NCI-H82 (cell line): Measurements from ENCODE around the gene AMFR.
A peak's percentile ranks its signal among the peaks of the same experiment; 100 is the strongest.

Source experiments
- DNase-seq: peaks from one replicate; lab custom pipeline; 2025; lab: John Stamatoyannopoulos, UW

AMFR gene

DNA sequence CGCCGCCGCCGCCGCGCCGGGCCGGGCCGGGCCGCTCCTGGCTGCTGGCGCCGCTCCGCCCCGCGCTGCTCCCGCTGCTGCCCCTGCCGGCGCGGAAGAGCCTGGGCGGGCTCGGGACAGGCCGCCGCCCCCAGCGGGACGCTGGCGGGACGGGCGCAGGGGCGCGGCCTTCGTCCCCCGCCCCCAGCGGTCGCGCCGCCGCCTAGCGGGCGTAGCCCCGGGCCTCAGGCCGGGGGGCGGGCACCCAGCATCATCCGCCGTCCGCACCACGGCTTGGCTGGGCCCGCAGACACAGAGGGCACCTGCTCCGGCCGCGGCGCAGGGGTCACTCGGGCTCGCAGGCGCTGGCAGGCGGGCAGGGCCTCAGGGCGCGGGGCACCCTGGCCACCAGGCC, at the start of gene AMFR:
AMFR (minus strand) TSS at position 107 of the 394 bp plus-strand sequence. CDS start 218 bp downstream, outside the sequence.
- peak; percentile 78 for DNase-seq

DNA sequence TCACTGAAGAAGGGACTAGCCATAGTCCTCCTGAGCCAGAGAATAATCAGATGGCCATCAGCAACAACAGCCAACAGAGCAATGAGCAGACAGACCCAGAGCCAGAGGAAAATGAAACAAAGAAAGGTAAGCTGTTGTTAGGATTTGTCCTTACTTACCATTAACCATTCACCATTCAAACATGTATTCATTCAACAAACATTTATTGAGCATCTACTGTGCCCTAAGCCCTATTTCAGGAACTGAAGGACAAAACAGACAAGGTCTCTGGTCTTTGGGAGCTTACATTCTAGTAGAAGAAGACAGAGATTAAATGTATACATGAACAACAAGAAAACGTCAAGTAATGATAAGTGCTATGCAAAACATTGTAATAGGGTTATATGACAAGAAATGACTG, 45.3 kb upstream of the AMFR start:
- no peak for DNase-seq

- no peak for DNase-seq
Observed at GRCh38 chr16:56470232-56470631, 44.9 kb upstream of the AMFR start.

GRCh38 chr16:56469748-56470147, 44.4 kb upstream of the AMFR start:
- no peak for DNase-seq

- no peak for DNase-seq
Observed at GRCh38 chr16:56468800-56469199, 43.5 kb upstream of the AMFR start.

DNA sequence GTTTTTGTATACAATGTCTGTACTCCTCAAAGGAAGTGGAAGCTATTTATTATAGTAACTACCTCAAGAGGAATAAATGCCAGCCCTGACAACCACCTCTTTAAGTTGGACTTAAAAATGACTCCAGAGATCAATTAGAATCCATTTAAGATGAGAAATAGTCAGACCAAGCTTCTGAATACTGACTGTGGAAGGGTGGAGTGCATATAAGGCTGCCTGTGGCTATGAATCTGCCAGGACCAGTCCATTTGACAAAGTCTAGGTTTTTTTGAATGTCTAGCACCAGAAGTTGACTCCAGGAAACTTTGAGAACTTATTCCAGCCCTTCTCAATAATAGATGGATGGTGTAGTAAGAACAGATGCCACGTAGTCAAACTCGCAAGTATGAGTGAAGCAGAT, 41.0 kb upstream of the AMFR start:
- DNase-seq: no peak

GRCh38 chr16:56463153-56463552, 37.8 kb upstream of the AMFR start:
- DNase-seq: no peak

DNA sequence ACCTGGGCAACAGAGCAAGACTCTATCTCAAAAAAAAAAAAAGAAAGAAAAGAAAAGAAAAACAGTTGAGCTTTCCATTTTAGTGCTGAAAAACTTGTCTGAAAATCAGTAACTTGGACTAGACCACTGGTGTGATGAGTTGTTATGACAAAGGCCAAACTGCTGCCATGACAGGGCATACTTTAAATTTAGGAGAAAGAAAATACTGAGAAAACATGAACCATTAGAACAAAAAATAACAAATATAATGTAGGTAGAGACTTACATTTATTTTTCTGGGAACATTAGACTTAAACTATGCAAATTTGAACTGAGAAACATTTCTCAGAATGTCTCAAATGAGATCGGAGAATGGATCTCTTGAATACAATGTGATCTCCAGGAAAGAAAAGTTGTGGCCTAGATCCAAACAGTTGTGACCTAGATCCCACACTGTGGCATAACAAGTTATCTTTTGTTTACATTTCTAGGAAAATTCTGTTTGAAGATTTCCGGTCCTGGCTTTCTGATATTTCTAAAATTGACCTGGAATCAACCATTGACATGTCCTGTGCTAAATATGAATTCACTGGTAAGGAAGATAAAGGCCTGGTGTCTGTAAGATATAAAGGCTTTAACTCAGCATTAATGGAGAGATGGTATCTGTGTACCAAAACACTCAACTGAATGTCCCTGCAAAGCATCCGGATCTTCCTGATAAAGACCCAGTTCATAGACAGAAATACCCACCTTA, 36.9 kb upstream of the AMFR start:
- no peak for DNase-seq

DNA sequence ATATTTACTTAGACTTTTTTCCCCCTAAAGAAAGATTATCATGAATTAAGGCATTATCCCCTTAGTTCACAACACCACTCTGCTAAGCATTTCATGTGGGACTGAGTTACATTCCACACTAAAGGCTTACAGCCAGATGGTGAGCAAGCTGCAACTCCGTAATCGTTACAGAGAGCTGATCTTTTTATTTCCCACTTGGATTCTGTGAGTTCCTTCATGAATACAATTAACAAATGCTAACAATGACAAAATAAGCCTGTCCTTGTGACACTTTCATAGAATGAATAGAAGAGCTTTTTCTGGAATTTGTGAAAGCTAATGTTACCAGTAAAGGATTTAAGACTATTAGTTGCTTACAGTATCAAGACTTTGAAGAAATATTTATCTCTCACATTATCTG, 34.8 kb upstream of the AMFR start:
- DNase-seq: peak; percentile 87

- no peak for DNase-seq
Observed at GRCh38 chr16:56457927-56458470, 32.7 kb upstream of the AMFR start.

GRCh38 chr16:56451753-56452689, 26.7 kb upstream of the AMFR start:
- DNase-seq: peak; percentile 75

- DNase-seq: peak; percentile 98
Observed at GRCh38 chr16:56450986-56451752, 25.8 kb upstream of the AMFR start, which contains the start of the genes NUDT21 and OGFOD1. Gene NUDT21 (minus strand): TSS chr16:56451332. CDS start chr16:56451202, 130 bp downstream. Gene OGFOD1 (plus strand): TSS chr16:56451554. CDS start chr16:56451613, 59 bp downstream.

DNA sequence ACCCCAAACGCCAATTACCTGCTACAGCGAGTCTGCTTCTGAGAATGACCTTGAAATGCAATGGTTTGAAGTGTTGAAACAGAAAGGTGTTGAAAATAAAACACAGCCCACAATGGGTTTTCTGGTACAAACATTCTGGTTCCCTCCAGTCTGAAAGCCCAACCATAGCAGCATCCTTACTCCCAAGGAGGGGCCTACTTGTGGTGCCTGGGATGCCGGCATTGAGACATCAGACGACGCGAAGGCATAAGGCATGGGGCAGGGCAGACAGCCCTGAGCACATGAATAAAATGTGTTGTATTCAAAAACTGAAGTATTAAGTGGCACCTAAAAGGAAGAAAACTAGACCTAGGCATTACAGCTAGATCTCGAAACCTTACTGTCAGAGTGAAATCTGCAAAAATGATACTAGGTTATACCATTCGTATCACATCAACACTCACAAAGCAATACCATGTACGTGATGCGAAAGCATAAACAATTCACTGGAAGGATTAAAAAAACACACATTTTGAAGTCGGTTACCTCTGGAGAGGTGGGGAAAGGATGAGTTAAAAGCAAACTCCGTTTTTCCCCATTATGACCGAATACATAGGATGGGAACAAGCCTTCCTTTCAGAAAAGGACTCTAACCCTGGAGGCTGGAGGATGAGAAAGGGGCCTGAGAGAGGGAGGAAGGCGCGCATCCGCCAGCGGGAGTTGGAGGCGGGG, 25.1 kb upstream of the AMFR start:
- peak; percentile 9 for DNase-seq

- DNase-seq: no peak
Observed at GRCh38 chr16:56448005-56448404, 22.7 kb upstream of the AMFR start.

DNA sequence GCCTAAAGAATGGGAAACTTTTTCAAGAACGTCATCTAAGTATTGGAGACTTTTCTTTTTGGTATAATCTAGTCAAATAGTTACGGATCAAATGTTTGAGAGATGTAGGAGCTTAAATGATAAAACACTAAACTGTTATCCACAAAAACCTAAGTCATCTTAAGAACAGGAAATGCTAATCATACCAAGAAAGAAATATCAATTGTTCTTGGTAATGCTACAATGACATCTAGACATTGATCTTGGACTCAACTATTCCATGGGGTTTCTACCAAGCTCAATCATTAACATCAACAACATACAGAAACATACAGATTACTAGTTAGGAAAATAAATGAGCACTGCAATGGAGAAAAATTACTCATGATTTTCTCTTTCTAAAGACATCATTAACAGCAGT, 21.9 kb upstream of the AMFR start:
- DNase-seq: no peak

DNA sequence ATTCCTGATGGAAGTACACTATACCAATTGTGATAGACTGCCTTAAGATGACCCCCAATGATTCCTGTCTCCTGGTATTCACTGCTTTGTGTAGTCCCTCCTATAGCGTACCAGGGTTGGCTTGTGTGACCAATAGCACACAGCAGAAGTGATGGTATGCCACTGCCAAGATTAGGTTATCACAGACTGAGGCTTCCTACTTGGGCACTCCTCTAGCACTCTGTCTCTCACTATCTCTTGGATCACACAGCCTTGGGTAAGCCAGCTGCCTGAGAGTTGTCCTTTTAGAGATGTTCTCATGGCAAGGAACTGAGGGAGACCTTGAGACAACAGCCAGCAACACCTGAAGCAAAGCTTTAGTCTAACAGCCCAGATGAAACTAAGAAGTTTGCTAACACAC, 12.7 kb upstream of the AMFR start:
- DNase-seq: no peak

- no peak for DNase-seq
Observed at GRCh38 chr16:56436258-56436657, 10.9 kb upstream of the AMFR start.

- DNase-seq: no peak
Observed at GRCh38 chr16:56428091-56428490, 2.7 kb upstream of the AMFR start.

DNA sequence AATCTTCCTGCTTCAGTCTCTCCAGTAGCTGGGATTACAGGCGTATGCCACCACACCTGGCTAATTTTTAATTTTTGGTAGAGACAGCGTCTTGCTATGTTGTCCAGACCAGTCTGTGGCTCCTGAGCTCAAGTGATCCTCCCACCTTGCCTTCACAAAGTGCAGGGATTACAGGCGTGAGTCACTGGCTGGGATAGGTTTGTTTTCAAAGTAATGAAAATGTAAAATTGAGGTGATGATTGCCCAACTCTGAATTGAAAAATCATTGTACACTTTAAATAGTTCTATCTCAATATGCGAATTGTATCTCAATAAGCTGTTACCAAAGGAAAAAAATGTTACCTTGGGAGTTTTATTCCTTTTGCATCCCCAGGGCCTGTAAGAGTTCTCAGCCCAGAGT, 1.2 kb upstream of the AMFR start:
- no peak for DNase-seq

DNA sequence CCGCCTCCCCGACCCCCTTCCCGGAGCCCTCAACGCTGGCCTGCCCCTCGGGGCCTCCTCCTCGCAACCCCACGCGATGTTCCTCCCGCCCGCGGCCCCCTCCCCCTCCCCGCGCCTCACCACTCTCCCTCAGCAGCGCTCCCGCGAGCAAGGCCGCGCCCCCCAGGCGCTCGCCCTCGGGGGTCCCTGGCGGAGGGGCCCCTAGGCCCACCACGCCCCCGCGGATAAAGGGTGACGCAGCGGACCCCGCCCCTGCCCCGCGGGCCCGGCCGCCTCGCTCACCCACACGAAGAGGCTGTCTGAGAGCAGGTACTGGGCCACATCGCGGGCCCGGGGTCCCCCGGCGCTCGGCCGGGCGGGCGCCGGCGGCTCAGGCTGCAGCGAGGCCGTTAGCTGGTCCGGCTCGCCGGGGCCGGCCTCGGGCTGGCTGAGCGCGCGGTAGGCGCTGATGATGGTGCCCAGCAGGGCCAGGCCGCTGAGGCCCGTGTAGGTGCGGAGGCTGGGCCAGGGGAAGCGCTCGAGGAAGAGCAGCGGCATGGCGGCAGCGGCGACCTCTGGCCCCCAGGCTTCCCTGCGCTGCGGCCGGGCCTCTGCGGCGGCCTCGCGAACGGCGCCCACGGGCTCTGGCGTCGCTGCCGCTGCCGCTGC, 430 bp downstream of the AMFR start:
- peak; percentile 51 for DNase-seq

DNA sequence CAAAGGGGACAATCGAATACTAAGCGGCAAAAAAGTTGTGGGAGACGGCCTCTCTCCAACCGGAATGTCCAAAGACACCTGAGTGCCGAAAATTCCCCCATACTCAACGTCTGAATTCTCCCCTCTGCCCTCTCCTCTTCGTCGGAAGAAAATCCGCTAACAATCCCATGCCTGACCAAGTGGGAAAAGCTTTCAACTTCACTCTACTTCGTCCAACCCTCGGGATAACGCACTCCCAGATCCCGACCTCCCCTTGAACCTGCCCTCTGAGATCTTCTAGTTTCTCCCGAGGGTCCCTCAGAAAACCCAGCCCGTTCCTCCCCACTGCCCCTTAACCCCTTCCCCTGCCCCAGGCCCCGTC, 961 bp downstream of the AMFR start:
- peak; percentile 37 for DNase-seq
